RWPE2 (cell line): ENCODE results near the gene TRIM47.

ENCODE experiments used
- ATAC-seq: fragments of 200-7000 bp; cut with Tn5 transposase; 3 replicates; pipeline ENCODE4 v1.9.1; 2021; ENCODE audit warnings: low read depth
- DNase-seq: peaks from one replicate; pipeline ENCODE4 v3.0.0-alpha.2; 2020; ENCODE audit warnings: low spot score
- H3K27ac ChIP-seq: fragments of 450-650 bp; 2 replicates; pipeline ENCODE4 v1.5.1; 2017; ENCODE audit warnings: mild to moderate bottlenecking; ENCODE audit not compliant: poor library complexity, severe bottlenecking
- H3K27me3 ChIP-seq: fragments of 250-450 bp; sonication (Bioruptor Pico); 2 replicates; pipeline ENCODE4 v1.5.1; 2021; ENCODE audit warnings: mild to moderate bottlenecking, moderate library complexity; ENCODE audit not compliant: insufficient read depth, poor library complexity, severe bottlenecking
- H3K36me3 ChIP-seq: fragments of 250-450 bp; sonication (Bioruptor Pico); 2 replicates; pipeline ENCODE4 v1.5.1; 2020; ENCODE audit warnings: low read depth, mild to moderate bottlenecking, moderate library complexity
- H3K4me1 ChIP-seq: fragments of 250-450 bp; sonication (Bioruptor Pico); 2 replicates; pipeline ENCODE4 v1.5.1; 2021; ENCODE audit warnings: mild to moderate bottlenecking, moderate library complexity; ENCODE audit not compliant: insufficient read depth, poor library complexity, severe bottlenecking
- H3K4me3 ChIP-seq: fragments of 250-450 bp; sonication (Bioruptor Pico); 2 replicates; pipeline ENCODE4 v1.5.1; 2021; ENCODE audit warnings: mild to moderate bottlenecking, moderate library complexity; ENCODE audit not compliant: severe bottlenecking
- H3K9me3 ChIP-seq: fragments of 250-450 bp; sonication (Bioruptor Pico); 2 replicates; pipeline ENCODE4 v1.5.1; 2021; ENCODE audit warnings: mild to moderate bottlenecking, moderate library complexity; ENCODE audit not compliant: severe bottlenecking
- CTCF ChIP-seq: fragments of 450-650 bp; IDR thresholded peaks from one replicate; pipeline ENCODE4 v1.5.1; 2017; ENCODE audit warnings: mild to moderate bottlenecking, moderate library complexity; ENCODE audit not compliant: poor library complexity, severe bottlenecking

TRIM47 gene

GRCh38 chr17:75856062-75856756 lies 22.2 kb downstream of the TRIM47 start:
- ATAC-seq (peak; percentile 0; the same call in 1 of the 3 replicates), DNase-seq (no peak)
- no peaks in the 10 kb centered on the region for H3K27me3 ChIP-seq
- peak; percentile 46 for TF ChIP-seq CTCF
- H3K4me3 ChIP-seq, result peak overlapping the region; percentile 62
- peak overlapping the region; percentile 69 for H3K27ac ChIP-seq
- no peaks in the 10 kb centered on the region for H3K9me3 ChIP-seq
- H3K4me1 ChIP-seq, result peaks cover 16% of the 10 kb centered on the region
- H3K36me3 ChIP-seq, result peaks cover 22% of the 10 kb centered on the region

GRCh38 chr17:75855310-75856061 lies 22.9 kb downstream of the TRIM47 start, which contains the start of gene WBP2:
Gene WBP2 (minus strand): TSS chr17:75855335. CDS start chr17:75855297, 38 bp downstream.
- no peaks in the 10 kb centered on the region for H3K27me3 ChIP-seq
- peaks cover 29% of the 10 kb centered on the region for H3K36me3 ChIP-seq
- peak; percentile 99 for DNase-seq
- H3K4me3 ChIP-seq, result peak within 1 kb of the TSS; percentile 62
- H3K4me1 ChIP-seq, result peaks cover 16% of the 10 kb centered on the region
- ATAC-seq, result peak; percentile 90
- peak within 1 kb of the TSS; percentile 69 for H3K27ac ChIP-seq
- no peaks in the 10 kb centered on the region for H3K9me3 ChIP-seq
- peak; percentile 61 for TF ChIP-seq CTCF

DNA sequence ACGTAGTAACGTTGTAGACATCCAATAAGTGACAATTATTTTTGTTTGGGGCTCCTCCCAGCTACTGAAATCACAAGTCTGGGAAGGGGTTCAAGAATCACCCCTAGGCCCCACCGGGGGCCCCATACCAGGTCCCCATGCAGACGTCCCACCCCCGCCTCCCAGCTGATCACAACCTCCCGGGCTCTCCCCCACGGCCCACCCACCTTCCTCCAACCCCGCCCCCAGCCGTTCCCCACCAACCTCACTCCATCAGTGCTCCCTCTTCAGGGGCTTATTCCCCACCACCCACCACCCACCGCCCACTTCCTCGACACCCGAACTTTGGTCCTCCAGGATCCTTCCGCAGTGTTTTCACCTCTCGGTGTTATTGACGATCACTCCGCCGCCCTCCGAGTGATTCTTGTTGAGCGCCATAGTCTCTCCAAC lies 23.5 kb downstream of the TRIM47 start:
- H3K27ac ChIP-seq, result peak overlapping the region; percentile 69
- H3K9me3 ChIP-seq, result no peaks in the 10 kb centered on the region
- H3K36me3 ChIP-seq, result peaks cover 33% of the 10 kb centered on the region
- peaks cover 16% of the 10 kb centered on the region for H3K4me1 ChIP-seq
- ATAC-seq (no peak), DNase-seq (no peak)
- H3K4me3 ChIP-seq, result peak overlapping the region; percentile 62
- H3K27me3 ChIP-seq, result no peaks in the 10 kb centered on the region
- TF ChIP-seq CTCF, result no peak

DNA sequence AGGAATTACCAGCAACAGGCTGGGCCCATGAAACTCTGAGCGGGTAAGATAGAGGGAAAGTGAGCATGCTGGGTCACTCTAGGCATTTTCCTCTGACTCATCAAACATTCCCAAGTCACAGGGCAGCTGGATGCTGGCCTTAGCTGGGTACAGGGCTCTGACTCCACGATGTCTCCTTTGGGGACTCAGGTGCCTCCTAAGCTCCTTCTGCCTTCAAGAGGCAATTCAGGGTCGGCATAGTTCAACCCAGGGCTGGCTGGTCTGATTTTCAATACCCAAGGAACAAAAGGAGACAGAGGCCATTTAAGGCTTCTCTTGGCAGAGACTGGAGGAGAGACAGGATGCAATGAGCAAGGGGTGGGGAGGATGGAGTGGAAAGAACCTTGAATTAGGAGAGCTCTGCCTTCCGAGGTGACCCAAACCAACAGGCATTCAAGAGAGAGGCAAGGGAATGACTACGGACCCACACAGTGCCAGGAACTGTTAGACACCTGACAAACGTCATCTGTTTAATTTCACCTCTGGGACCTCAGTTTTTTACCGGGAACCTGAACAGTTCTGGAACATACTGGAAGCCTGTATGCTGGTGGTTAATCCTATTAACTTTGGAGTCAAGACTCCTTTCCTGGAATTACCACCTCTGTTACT lies 24.2 kb downstream of the TRIM47 start:
- Histone ChIP-seq H3K4me1 (peaks cover 16% of the 10 kb centered on the region), H3K4me3 (peak overlapping the region; percentile 62), H3K9me3 (no peaks in the 10 kb centered on the region), H3K27ac (peak overlapping the region; percentile 69), H3K27me3 (no peaks in the 10 kb centered on the region), H3K36me3 (peaks cover 40% of the 10 kb centered on the region)
- ATAC-seq (peak; percentile 43), DNase-seq (no peak)
- no peak for TF ChIP-seq CTCF
